ENCODE measurements around the gene CLEC4M. TPM values are rescaled to one million over a fixed set of nuclear protein-coding genes. Genes with fewer than 3 reads are reported as not detected.

Gene CLEC4M
- total RNA-seq, 1 experiment from 2014 or later: not detected

DNA sequence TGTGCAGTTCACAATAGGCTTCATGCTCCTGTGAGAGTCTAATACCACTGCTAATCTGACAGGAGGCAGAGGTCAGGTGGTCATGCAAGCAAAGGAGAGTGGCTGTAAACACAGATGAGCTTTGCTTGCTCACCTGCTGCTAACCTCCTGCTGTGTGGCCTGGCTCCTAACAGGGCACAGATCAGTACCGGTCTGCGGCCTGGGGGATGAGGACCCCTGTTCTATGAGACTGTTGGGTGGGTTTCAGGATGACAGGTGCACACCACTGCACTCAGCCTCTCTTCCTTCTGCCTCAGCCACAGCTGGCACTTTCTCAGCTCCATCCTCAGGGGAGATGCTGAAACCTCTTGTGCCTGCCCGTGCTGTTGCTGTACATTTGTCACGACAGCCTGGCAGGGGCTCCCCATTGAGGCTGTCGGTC lies 40.8 kb upstream of the CLEC4M start:
- no peak overlapping the region for H3T11ph ChIP-seq (ENCODE audit: low read length)
- H3K4me1 Mint-ChIP-seq: peaks cover 3 to 5% of the 10 kb centered on the region in 2 experiments; a peak in 1 of 4 replicates
- WGBS (ENCODE audit: extremely low coverage, insufficient read length, low lambda C conversion rate): no CpG with 5 or more reads among the region's 5 CpGs
- no peak overlapping the region for H2BK5ac ChIP-seq (ENCODE audit: insufficient read length, low read length)
- no peak overlapping the region for H2BK12ac ChIP-seq (ENCODE audit: insufficient read length, low read depth, low read length)
- DNase-seq: no peak
- H3K27ac ChIP-seq (ENCODE audit: insufficient read length, low read depth, low read length): no peak overlapping the region
- H3K4me2 ChIP-seq (ENCODE audit: insufficient read depth, insufficient read length, low read length): no peak overlapping the region
- no peak overlapping the region for H2AK5ac ChIP-seq (ENCODE audit: insufficient read length, low read length)
- H3K27ac Mint-ChIP-seq: no peak overlapping the region
- H3K4ac ChIP-seq (ENCODE audit: low read depth, low read length): no peak overlapping the region
- H2AFZ ChIP-seq (ENCODE audit: low read length): no peak overlapping the region
- no peak overlapping the region for H3K9ac ChIP-seq (ENCODE audit: extremely low read depth, insufficient read length, low read length)
- no peak overlapping the region for H4K8ac ChIP-seq (replicated peaks; ENCODE audit: insufficient read length, low read depth, low read length)
- H3K56ac ChIP-seq (ENCODE audit: insufficient read length, low read depth, low read length): no peak overlapping the region
- H4K5ac ChIP-seq (ENCODE audit: insufficient read length, low read depth, low read length): no peak overlapping the region
- H3K23me2 ChIP-seq (ENCODE audit: insufficient read length, low read depth, low read length, poor library complexity, severe bottlenecking): no peaks in the 10 kb centered on the region
- H3K18ac ChIP-seq (ENCODE audit: insufficient read length, low read depth, low read length): no peak overlapping the region
- no peaks in the 10 kb centered on the region for H3K27me3 ChIP-seq (ENCODE audit: insufficient read depth, low read length)
- H3K9me3 ChIP-seq (ENCODE audit: control insufficient read depth, low read depth, low read length): no peaks in the 10 kb centered on the region
- no peak overlapping the region for H2BK20ac ChIP-seq (ENCODE audit: low read depth, low read length, poor library complexity, severe bottlenecking)
- H3K23ac ChIP-seq (ENCODE audit: insufficient read length, low read depth, low read length): no peak overlapping the region
- H3K4me1 ChIP-seq (ENCODE audit: insufficient read depth, low read length): no peaks in the 10 kb centered on the region
- H3K36me3 Mint-ChIP-seq (ENCODE audit: insufficient read depth in 1 of 3, low read depth in 3 of 3): no peaks in the 10 kb centered on the region
- H4K91ac ChIP-seq (ENCODE audit: insufficient read length, low read depth, low read length): no peak overlapping the region
- peaks cover 0 to under 1% of the 10 kb centered on the region in 2 experiments; a peak in 3 of 5 replicates for H3K9me3 Mint-ChIP-seq
- no peak overlapping the region for H2BK120ac ChIP-seq (ENCODE audit: low read depth, low read length, poor library complexity, severe bottlenecking)
- H4K20me1 ChIP-seq (ENCODE audit: control insufficient read depth, insufficient read depth, insufficient read length): no peaks in the 10 kb centered on the region
- H3K79me1 ChIP-seq (ENCODE audit: insufficient read depth, low read depth, low read length, poor library complexity, severe bottlenecking): no peaks in the 10 kb centered on the region
- H3K14ac ChIP-seq (ENCODE audit: insufficient read depth, low read length): no peak overlapping the region
- H3K4me3 Mint-ChIP-seq: no peak overlapping the region
- H3K27me3 Mint-ChIP-seq (ENCODE audit: low read depth): peaks cover 51% of the 10 kb centered on the region
- TF ChIP-seq, protein P1, sequence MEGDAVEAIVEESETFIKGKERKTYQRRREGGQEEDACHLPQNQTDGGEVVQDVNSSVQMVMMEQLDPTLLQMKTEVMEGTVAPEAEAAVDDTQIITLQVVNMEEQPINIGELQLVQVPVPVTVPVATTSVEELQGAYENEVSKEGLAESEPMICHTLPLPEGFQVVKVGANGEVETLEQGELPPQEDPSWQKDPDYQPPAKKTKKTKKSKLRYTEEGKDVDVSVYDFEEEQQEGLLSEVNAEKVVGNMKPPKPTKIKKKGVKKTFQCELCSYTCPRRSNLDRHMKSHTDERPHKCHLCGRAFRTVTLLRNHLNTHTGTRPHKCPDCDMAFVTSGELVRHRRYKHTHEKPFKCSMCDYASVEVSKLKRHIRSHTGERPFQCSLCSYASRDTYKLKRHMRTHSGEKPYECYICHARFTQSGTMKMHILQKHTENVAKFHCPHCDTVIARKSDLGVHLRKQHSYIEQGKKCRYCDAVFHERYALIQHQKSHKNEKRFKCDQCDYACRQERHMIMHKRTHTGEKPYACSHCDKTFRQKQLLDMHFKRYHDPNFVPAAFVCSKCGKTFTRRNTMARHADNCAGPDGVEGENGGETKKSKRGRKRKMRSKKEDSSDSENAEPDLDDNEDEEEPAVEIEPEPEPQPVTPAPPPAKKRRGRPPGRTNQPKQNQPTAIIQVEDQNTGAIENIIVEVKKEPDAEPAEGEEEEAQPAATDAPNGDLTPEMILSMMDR (conservative IDR thresholded peaks at IDR 0.05): no peak
- no peak overlapping the region for H2BK15ac ChIP-seq (ENCODE audit: low read depth, low read length)
- no peaks in the 10 kb centered on the region for H3K79me2 ChIP-seq (ENCODE audit: insufficient read depth, low read length)

All from H9 (cell line).